ENCODE measurements around the gene IL22RA2.
"Not testable (repeated sequence)": the region's sequence is repeated elsewhere in the genome, so short reads cannot be mapped to it uniquely, and the experiment has no call there.

IL22RA2 gene

GRCh38 chr6:137173501-137173900, at the start of gene IL22RA2:
Gene IL22RA2, minus strand, starts transcription at chr6:137173644. Its CDS starts 11,895 bp downstream, at chr6:137161749.
- DNase-seq (ENCODE audit: insufficient read length, low spot score) (no peak), FAIRE-seq (no peak)
- TF ChIP-seq POLR2A (IDR thresholded peaks at IDR 0.05; ENCODE audit: low read depth, low read length), result no peak

GRCh38 chr6:137222381-137222780, 48.9 kb upstream of the IL22RA2 start:
- FAIRE-seq (no peak), DNase-seq (ENCODE audit: insufficient read length, low spot score) (no peak)
- TF ChIP-seq POLR2A (IDR thresholded peaks at IDR 0.05; ENCODE audit: low read depth, low read length), result no peak

GRCh38 chr6:137219664-137220252, 46.3 kb upstream of the IL22RA2 start:
- no peak for FAIRE-seq
- no peak for DNase-seq (ENCODE audit: insufficient read length, low spot score)
- TF ChIP-seq POLR2A (IDR thresholded peaks at IDR 0.05; ENCODE audit: low read depth, low read length), result no peak

GRCh38 chr6:137218917-137219663, 45.6 kb upstream of the IL22RA2 start, which contains the start of gene IFNGR1:
Gene IFNGR1, minus strand, starts transcription at chr6:137219385. Its CDS starts 58 bp downstream, at chr6:137219327.
- DNase-seq (ENCODE audit: insufficient read length, low spot score), result peak; percentile 75
- peak; percentile 83 for TF ChIP-seq POLR2A (IDR thresholded peaks at IDR 0.05; ENCODE audit: low read depth, low read length)
- no peak for FAIRE-seq

GRCh38 chr6:137218473-137218916, 45.1 kb upstream of the IL22RA2 start:
- peak; percentile 20 for DNase-seq (ENCODE audit: insufficient read length, low spot score)
- FAIRE-seq, result no peak
- no peak for TF ChIP-seq POLR2A (IDR thresholded peaks at IDR 0.05; ENCODE audit: low read depth, low read length)

- DNase-seq (ENCODE audit: insufficient read length, low spot score) (no peak), FAIRE-seq (no peak)
These were observed 44.5 kb upstream of the IL22RA2 start for GRCh38 chr6:137217801-137218472.

GRCh38 chr6:137216875-137217553, 43.6 kb upstream of the IL22RA2 start:
- no peak for TF ChIP-seq POLR2A (IDR thresholded peaks at IDR 0.05; ENCODE audit: low read depth, low read length)
- no peak for FAIRE-seq
- DNase-seq (ENCODE audit: insufficient read length, low spot score), result no peak

More at GRCh38 chr6:137217801-137218472, 44.5 kb upstream of the IL22RA2 start:
- TF ChIP-seq POLR2A (IDR thresholded peaks at IDR 0.05; ENCODE audit: low read depth, low read length), result no peak

GRCh38 chr6:137216106-137216505, 42.7 kb upstream of the IL22RA2 start:
- TF ChIP-seq POLR2A (IDR thresholded peaks at IDR 0.05; ENCODE audit: low read depth, low read length), result no peak
- DNase-seq (ENCODE audit: insufficient read length, low spot score), result no peak

GRCh38 chr6:137215630-137216029, 42.2 kb upstream of the IL22RA2 start:
- FAIRE-seq; DNase-seq (ENCODE audit: insufficient read length, low spot score): not testable (repeated sequence)

More at GRCh38 chr6:137216106-137216505, 42.7 kb upstream of the IL22RA2 start:
- FAIRE-seq, result no peak

GRCh38 chr6:137214931-137215330, 41.5 kb upstream of the IL22RA2 start:
- no peak for FAIRE-seq

GRCh38 chr6:137213813-137214212, 40.4 kb upstream of the IL22RA2 start:
- no peak for TF ChIP-seq POLR2A (IDR thresholded peaks at IDR 0.05; ENCODE audit: low read depth, low read length)
- FAIRE-seq (no peak), DNase-seq (ENCODE audit: insufficient read length, low spot score) (no peak)

More at GRCh38 chr6:137214931-137215330, 41.5 kb upstream of the IL22RA2 start:
- no peak for DNase-seq (ENCODE audit: insufficient read length, low spot score)
- no peak for TF ChIP-seq POLR2A (IDR thresholded peaks at IDR 0.05; ENCODE audit: low read depth, low read length)

GRCh38 chr6:137213331-137213740, 39.9 kb upstream of the IL22RA2 start:
- DNase-seq (ENCODE audit: insufficient read length, low spot score), result no peak
- no peak for FAIRE-seq
- TF ChIP-seq POLR2A (IDR thresholded peaks at IDR 0.05; ENCODE audit: low read depth, low read length), result no peak

GRCh38 chr6:137211910-137212309, 38.5 kb upstream of the IL22RA2 start:
- no peak for FAIRE-seq
- no peak for TF ChIP-seq POLR2A (IDR thresholded peaks at IDR 0.05; ENCODE audit: low read depth, low read length)
- DNase-seq (ENCODE audit: insufficient read length, low spot score), result no peak

- DNase-seq (ENCODE audit: insufficient read length, low spot score), result no peak
- TF ChIP-seq POLR2A (IDR thresholded peaks at IDR 0.05; ENCODE audit: low read depth, low read length), result no peak
- FAIRE-seq, result no peak
These were observed 37.5 kb upstream of the IL22RA2 start for GRCh38 chr6:137210903-137211302.
